Activated CD8-positive, alpha-beta memory T cell treated with anti-CD3 and anti-CD28 coated beads for 1 hour (primary cell): ENCODE results near the gene KCNAB1.
"Not testable (repeated sequence)": the region's sequence is repeated elsewhere in the genome, so short reads cannot be mapped to it uniquely, and the experiment has no call there.

Source experiments
- DNase-seq, 2 donors: peaks; one replicate each; pipeline ENCODE4 v3.0.0-alpha.2; 2020; ENCODE audit warnings: low read depth in 1 of 2; ENCODE audit errors: extremely low read depth in 1 of 2

Gene KCNAB1

GRCh38 chr3:156259896-156260295, 139.5 kb downstream of the KCNAB1 start:
- no peak for DNase-seq

DNA sequence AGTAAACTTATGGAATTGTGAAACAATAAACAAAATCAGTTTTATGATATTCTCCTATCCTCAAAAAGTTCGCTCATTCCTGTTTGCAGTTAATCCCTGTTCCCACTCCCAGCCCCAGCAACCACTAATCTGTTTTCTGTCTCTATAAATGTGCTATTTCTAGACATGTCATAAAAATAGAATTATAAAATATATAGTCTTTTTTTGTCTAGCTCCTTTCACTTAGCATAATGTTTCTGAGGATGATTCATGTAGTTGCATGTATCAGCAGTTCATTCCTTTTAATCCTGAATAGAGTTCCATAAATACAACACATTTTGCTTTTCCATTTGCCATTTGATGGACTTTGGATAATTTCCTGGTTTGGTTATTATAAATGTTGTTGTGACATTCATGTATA, 140.0 kb downstream of the KCNAB1 start:
- no peak for DNase-seq

GRCh38 chr3:156264771-156265170, 144.4 kb downstream of the KCNAB1 start:
- DNase-seq: no peak

DNA sequence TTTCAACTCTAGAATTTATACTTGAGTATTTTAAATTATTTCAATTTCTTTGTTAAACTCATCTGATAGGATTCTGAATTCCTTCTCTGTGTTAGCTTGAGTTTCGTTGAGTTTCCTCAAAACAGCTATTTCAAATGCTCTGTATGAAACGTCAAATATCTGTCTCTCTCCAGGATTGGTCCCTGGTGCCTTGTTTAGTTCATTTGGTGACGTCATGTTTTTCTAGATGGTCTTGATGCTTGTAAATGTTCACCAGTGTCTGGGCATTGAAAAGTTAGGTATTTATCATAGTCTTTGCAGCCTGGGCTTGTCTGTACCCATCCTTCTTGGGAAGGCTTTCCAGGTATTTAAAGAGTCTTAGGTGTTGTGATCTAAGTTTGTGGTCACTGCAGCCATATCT, 151.1 kb downstream of the KCNAB1 start:
- DNase-seq: no peak

DNA sequence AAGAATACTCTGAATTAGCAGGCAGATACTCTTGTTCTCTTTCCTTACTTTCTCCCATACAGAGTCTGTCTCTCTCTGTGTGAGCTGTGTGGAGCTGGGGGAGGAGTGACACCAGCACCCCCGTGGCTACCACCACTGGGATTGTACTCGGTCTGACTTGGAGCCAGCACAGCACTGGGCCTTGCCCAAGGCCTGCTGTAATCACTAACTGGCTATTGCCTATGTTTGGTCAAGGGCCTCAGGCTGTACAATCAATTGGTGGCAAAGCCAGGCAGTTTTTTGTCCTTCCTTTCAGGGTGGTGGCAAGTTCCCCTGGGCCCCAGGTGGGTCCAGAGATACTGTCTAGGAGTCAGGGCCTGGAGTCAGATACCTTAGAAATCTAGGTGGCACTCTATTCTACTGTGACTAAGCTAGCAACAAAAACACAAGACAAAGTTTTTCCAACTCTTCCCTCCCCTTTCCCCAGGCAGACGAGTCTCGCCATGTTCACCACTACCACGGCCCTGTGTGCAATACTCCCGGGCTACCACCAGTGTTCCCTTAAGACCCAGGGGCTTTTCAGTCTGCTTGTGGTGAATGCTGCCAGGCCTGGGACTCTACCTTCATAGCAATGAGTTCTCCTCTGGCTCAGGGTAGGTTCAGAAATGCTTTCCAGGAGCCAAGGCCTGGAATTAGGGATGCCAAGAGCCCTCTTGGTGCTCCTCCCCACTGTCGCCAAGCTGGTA, 151.8 kb downstream of the KCNAB1 start:
- no peak for DNase-seq

- DNase-seq: no peak
Observed at GRCh38 chr3:156273111-156273694, 152.8 kb downstream of the KCNAB1 start.

DNA sequence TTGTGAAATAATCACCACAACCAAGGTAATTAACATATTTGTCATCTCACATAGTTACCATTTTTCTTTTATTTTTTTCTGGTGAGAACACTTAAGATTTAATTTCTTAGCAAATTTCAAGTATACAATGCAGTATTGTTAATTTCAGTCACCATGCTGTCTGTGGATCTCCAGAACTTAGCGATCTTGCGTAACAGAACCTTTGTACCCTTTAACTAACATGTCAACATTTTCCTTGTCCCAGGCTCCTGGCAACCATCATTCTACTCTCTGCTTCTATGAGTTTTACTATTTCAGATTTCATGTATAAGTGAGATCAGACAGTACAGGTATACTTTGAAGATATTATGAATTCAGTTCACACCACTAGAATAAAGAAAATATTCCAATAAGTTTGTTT, 154.4 kb downstream of the KCNAB1 start:
- no peak for DNase-seq

DNA sequence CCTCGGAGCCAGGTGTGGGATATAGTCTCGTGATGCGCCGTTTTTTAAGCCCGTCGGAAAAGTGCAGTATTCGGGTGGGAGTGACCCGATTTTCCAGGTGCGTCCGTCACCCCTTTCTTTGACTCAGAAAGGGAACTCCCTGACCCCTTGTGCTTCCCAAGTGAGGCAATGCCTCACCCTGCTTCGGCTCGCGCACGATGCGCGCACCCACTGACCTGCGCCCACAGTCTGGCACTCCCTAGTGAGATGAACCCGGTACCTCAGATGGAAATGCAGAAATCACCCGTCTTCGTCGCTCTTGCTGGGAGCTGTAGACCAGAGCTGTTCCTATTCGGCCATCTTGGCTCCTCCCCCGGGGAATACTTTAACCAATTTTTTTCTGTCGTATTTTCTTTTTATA, 164.3 kb downstream of the KCNAB1 start:
- DNase-seq: not testable (repeated sequence)

GRCh38 chr3:156285626-156286025, 165.2 kb downstream of the KCNAB1 start:
- no peak for DNase-seq

DNA sequence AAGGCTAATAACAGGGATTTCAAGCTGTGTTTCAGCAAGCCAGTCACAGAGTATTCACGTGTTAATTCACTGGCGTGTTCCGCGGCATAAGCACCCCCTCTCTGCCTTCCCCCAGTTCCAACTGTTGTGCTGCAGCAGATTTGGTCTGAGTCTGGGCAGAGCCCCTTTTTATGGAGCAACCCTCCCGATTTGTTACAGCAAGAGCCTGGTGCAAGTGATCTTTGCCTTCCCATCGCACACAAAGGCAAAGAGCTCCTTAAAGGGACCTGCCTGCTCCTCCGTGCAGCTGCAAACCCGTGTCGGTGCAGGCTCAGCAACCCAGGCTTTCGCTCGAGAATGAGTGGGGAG, 170.5 kb downstream of the KCNAB1 start:
- no peak for DNase-seq

DNA sequence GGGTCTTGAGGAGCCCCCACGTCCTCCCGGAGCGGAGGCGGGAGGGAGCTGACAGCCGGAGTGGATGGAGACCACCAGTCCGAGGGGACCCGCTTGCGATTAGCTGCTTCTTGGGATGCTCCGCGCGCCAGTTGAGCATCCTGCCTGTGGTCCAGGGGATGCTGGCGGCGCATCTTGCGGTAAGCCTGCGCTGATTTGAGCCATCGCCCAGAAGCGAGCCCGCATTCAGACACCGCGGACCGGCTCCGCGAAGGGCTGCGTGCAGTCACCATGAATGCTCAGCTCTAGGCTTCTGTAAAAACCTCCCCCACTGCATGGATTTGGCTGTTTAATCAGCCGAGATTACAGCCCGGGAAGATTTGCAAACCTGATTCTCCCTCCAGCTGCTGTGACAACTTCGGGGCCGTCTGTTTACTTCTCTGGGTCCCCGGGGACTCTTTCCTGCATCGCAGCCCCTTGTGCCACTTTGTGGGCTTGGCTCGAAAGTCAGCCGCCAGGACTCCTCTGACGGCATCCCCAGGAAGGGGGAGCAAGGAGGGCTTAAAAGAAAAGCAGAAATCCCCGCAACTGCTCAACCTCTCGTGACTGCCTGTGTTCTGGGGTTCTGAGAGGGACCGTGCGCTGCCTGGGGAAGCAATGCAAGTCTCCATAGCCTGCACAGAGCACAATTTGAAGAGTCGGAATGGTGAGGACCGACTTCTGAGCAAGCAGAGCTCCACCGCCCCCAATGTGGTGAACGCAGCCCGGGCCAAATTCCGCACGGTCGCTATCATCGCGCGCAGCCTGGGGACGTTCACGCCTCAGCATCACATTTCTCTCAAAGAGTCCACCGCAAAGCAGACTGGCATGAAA, 171.1 kb downstream of the KCNAB1 start:
- DNase-seq: no peak

DNA sequence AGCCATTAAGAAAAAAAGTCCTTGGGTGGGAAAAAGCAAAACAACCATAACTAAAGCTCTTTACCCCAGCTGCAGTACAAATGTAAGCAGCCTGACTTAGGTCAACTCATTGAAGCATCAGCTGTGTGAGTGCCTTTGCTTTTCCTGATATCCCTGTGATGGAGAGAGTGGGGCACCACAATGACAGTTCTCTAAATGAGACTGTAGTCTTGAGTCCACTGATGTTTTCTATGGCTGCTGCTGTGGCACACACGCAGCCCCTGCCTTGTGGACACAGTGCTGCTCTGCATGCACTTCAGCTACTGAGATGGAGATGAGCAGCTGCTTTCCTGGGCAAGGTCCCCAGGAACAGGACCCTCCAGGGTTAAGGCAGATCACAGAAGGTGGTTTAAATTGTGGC, 173.2 kb downstream of the KCNAB1 start:
- DNase-seq: no peak

- no peak for DNase-seq
Observed at GRCh38 chr3:156297582-156297981, 177.2 kb downstream of the KCNAB1 start.

DNA sequence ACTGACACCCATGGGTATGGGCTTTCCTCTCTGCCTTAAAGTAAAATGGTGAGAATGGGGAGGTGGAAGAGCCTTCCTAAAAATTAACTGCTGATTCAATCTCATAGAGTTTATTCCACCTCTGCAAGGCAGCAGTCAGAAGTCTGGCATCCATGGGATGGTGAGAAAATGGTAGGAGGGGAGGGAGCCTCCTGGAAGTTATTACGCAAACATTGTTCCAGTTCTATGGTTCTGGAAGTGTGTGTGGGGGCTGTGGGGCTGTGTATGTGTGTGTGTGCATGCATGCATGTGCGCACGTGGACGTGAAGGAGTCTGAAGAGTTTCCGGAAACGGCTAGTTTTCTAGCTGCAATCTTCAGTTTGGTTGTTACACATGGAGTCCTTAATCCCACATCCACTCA, 177.6 kb downstream of the KCNAB1 start:
- DNase-seq: no peak

DNA sequence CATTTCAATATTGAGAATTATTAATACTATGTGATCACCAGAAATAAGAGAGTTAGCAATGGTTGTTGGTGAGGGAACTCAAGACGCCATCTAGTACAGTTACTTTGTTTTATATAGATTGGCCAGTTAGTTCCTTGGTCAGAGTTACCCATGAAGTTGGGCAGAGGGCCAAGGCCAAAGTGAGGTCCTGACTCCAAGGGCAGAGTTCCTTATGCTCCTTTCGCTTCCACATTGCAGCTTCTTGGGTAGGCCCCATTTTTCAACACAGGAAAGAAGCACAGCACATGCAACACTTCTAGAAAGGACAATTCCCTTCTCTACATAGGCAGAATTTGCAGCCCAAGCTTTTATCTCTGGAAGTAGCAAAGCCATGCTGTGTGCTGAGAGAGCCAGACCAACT, 178.6 kb downstream of the KCNAB1 start:
- DNase-seq: no peak

GRCh38 chr3:156299569-156299968, 179.2 kb downstream of the KCNAB1 start:
- no peak for DNase-seq

- DNase-seq: no peak
Observed at GRCh38 chr3:156300371-156300770, 180.0 kb downstream of the KCNAB1 start.

DNA sequence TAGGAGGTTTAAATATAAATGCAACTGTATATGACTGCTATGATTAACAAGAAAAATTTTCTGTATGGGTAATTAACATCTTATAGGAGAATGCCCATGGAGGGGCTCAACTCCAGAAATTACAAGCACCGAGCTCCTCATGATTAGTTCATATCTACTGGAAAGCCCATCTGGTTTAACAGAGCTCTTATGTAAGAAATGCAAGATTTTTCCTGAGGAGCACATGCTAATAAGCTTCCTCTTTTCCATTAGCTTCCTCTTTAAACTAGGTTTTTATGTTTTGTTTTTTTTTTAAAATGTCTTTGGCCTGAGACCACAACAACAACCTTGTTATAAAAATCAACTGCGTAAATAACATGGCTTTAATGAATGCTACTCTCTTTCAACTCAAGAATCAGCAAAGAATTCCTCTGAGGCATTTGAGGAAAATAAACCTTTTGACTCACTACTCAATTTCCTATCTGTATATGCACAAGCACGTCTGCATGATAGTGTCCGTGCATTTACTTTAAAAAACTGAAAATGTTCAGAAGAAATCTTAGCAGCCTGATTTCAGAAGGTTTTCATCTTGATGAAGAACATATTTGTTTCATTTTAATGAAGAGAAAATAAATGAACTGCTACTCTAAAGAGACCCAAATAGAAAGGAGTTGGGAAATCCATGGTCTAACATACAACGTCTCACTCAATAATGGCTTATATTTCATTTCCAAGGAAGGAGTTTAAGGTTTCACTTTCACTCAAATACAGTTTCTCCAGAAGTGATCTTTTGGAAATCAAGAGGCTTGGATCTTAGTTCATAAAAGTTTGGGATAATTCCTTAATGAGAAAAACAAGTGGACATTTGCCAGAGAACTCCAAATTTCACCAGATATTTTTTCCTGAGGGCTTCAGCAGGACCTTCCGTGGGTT, 180.8 kb downstream of the KCNAB1 start:
- no peak for DNase-seq

DNA sequence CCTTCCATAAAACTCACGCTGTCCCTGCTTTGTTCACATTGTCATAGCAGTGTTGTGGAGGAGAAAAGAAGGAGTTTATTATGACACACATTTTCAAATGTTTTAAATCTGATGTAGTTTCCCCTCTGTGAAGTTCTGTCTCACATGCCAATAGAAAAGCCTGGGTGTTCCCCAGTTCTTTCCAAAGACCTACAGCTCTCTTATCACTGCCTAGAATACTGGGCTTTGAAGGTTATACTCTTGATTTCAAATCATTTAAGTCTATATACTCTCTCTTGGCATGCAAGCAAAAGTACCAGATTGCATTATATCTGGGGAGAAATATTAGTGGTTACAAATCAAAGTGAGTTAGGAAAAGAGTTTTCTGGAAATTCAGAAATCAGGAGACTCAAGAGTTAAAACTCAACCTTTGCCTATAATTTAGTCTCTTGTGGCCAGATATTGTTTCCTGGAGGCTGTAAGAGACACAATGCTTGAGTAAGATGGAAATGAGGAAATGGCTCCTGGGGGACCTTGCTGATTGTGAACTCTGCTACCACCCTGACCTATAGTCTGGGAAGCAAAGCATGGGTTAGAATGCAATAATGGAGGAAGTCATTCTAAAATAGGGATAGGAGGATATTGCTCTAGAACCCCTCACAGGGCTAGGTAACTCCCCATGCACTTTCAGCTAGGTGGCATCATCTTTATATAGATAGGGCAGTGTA, 182.8 kb downstream of the KCNAB1 start:
- no peak for DNase-seq

DNA sequence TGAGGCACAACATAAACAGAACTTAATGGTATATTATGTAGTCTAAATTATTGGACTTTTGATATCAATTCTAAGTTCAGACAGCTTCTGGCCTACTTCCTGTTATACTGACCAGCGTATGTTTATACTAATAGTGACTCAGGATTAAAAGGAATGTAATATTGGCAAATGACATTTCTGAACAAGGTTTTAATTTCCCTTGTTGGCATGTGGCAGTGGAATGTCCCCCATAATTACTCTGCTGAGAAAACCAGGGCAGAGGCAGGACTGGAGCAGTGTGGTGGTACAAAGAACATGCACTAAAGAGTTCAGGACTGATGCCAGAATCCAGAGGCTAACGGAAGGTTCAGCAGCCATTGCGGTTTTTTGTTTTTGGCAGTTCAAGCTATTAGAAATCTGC, 184.0 kb downstream of the KCNAB1 start:
- DNase-seq: no peak
